ENCODE data around the gene ATF4. TPM values are rescaled to one million over a fixed set of nuclear protein-coding genes. Genes with fewer than 3 reads are reported as not detected.

ATF4 gene
- total RNA-seq, 1 donor from 2014 or later = 363 TPM

DNA sequence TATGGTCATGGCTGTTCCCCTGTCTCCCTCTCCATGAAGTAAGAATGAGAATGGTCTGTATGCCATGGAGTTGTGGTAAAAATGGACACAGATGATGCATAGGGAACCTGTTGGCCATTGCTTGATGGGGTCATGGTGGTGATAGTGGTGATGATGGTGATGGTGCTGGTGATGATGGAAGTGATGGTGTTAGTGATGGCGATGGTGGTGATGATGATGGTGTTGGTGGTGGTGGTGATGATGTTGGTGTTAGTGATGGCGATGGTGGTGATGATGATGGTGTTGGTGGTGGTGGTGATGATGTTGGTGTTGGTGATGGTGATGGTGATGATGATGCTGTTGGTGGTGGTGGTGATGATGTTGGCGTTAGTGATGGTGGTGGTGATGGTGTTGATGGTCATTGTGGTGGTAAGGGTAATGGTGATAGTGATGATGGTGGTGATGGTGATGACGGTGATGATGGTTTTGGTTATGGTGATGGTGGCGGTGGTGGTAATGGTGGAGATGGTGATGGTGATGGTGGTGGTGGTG lies 45.1 kb downstream of the ATF4 start:
- no peak for ATAC-seq (ENCODE audit: low read depth)
- Mint-ChIP-seq H3K27me3 (peaks cover 8% of the 10 kb centered on the region), H3K27ac (no peak overlapping the region), H3K9me3 (peaks cover 6% of the 10 kb centered on the region), H3K4me3 (no peak overlapping the region), H3K4me1 (peaks cover 15% of the 10 kb centered on the region), H3K36me3 (ENCODE audit: low read depth) (no peaks in the 10 kb centered on the region)
- intact Hi-C loops (cut with micrococcal nuclease) = no loop called here
- POLR2A ChIA-PET = no interaction called here
- no peak for TF ChIP-seq CTCF (IDR thresholded peaks at IDR 0.05)
- no peak for DNase-seq
- CTCF ChIA-PET = no interaction called here

GRCh38 chr22:39567135-39567946 lies 47.0 kb downstream of the ATF4 start:
- Mint-ChIP-seq H3K4me1 (peaks cover 15% of the 10 kb centered on the region), H3K36me3 (ENCODE audit: low read depth) (no peaks in the 10 kb centered on the region), H3K27ac (no peak overlapping the region), H3K4me3 (peak overlapping the region; percentile 5), H3K9me3 (peaks cover 6% of the 10 kb centered on the region), H3K27me3 (peaks cover 5% of the 10 kb centered on the region)
- peak; percentile 50 for ATAC-seq (ENCODE audit: low read depth)
- CTCF ChIA-PET = interaction anchor here (1.4 kb wide), 1 partner anchor 458 kb away, joined by 3 read pairs; no protein-coding TSS in a partner anchor
- intact Hi-C loops (cut with micrococcal nuclease) = no loop called here
- no peak for TF ChIP-seq CTCF (IDR thresholded peaks at IDR 0.05)
- DNase-seq = no peak
- POLR2A ChIA-PET = interaction anchor here (0.5 kb wide), 1 partner anchor 30 kb away, joined by 4 read pairs; no protein-coding TSS in a partner anchor

DNA sequence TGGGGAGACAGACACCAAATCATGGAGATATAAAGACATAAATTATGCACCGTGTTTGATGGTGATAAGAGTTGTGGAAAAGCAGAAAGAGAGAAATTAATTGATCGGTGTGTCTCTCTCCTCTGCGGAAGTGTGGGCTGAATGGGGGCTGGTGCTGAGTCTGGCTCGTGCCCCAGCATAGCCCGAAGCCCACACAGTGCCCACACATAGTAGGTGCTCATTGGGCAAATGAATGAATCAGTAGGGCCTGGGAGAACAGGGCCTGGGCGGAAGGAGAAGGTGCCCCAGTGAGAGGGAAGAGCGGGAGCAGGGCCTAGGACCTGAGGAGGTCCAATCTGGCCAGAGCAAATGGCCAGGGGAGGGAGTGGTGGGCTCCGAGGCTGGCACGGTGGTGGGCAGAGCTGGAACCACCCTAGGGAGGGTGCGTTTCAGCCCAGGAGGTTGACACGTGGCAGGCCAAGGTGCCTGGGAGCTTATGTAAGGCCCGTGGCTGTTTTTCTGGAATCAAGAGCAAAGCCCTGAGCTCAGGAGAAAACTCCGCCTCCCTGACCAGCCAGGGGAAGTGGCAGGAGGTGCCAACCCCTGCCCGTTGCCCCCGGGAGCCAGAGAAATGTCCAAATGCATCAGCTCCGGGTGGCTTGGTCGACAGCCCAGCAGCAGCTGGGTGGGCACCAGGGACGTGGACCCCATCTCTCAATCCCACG lies 48.1 kb downstream of the ATF4 start:
- Mint-ChIP-seq H3K4me1 (peaks cover 15% of the 10 kb centered on the region), H3K27me3 (peaks cover 5% of the 10 kb centered on the region), H3K4me3 (no peak overlapping the region), H3K9me3 (peaks cover 6% of the 10 kb centered on the region), H3K36me3 (ENCODE audit: low read depth) (no peaks in the 10 kb centered on the region), H3K27ac (no peak overlapping the region)
- intact Hi-C loops (cut with micrococcal nuclease) = no loop called here
- ChIA-PET CTCF (no interaction called here), POLR2A (interaction anchor here (0.6 kb wide), 1 partner anchor 1316 kb away, joined by 4 read pairs; no protein-coding TSS in a partner anchor)
- ATAC-seq (ENCODE audit: low read depth) (no peak), DNase-seq (no peak)
- TF ChIP-seq CTCF (IDR thresholded peaks at IDR 0.05) = no peak

DNA sequence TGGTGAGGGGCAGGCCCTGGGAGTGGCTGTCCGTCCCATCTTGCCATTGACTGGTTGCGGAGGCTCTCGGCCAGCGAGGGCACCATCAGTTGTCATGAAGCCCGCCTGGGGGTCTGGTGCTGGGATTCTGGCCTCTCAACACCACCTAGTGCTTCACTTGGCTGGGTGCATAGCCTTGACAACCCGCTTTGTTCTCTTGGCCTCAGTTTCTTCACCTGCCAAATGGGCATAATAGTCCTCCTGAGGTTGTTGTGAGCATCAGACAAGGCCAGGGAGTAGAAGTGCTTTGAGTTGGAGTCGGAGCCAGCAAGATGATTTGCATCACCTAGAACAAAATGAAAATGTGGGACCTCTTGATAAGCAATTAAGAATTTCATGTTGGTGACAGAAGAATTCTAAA lies 48.7 kb downstream of the ATF4 start:
- CTCF ChIA-PET = no interaction called here
- peaks cover 15% of the 10 kb centered on the region for H3K4me1 Mint-ChIP-seq
- TF ChIP-seq CTCF (IDR thresholded peaks at IDR 0.05) = no peak
- DNase-seq (no peak), ATAC-seq (ENCODE audit: low read depth) (no peak)
- intact Hi-C loops (cut with micrococcal nuclease) = no loop called here
- peaks cover 5% of the 10 kb centered on the region for H3K27me3 Mint-ChIP-seq
- H3K4me3 Mint-ChIP-seq = no peak overlapping the region
- H3K9me3 Mint-ChIP-seq = peaks cover 6% of the 10 kb centered on the region
- no peak overlapping the region for H3K27ac Mint-ChIP-seq
- no peaks in the 10 kb centered on the region for H3K36me3 Mint-ChIP-seq (ENCODE audit: low read depth)
- POLR2A ChIA-PET = no interaction called here

- Mint-ChIP-seq H3K9me3 (peaks cover 6% of the 10 kb centered on the region), H3K4me1 (peaks cover 15% of the 10 kb centered on the region), H3K36me3 (ENCODE audit: low read depth) (no peaks in the 10 kb centered on the region), H3K27me3 (peaks cover 5% of the 10 kb centered on the region), H3K27ac (no peak overlapping the region), H3K4me3 (no peak overlapping the region)
- ATAC-seq (ENCODE audit: low read depth) (no peak), DNase-seq (no peak)
- CTCF ChIA-PET = no interaction called here
- intact Hi-C loops (cut with micrococcal nuclease) = no loop called here
- POLR2A ChIA-PET = no interaction called here
- TF ChIP-seq CTCF (IDR thresholded peaks at IDR 0.05) = no peak
Measured at GRCh38 chr22:39570226-39570625, 49.9 kb downstream of the ATF4 start.

Data from activated B cell treated with CpG ODN at 0.5 μM for 24 hours (primary cell).